Tibial nerve (tissue), 4 donors: Measurements from ENCODE around the gene ZNF71. TPM values are rescaled to one million over a fixed set of nuclear protein-coding genes. Genes with fewer than 3 reads are reported as not detected.
A peak's percentile ranks its signal among the peaks of the same experiment; 100 is the strongest.

Experiments
- DNase-seq, 2 donors: peaks; one replicate each; pipeline ENCODE4 v3.0.0-alpha.2; 2019; ENCODE audit warnings: low spot score in 2 of 2
- H3K27ac ChIP-seq, 4 donors: fragments of 200-600 bp; sonication (generic) in 3 of 4; one replicate each; pipeline ENCODE4 v1.5.1; 2017 to 2019; ENCODE audit warnings: mild to moderate bottlenecking in 1 of 4
- H3K27me3 ChIP-seq, 2 donors: fragments of 200-600 bp; sonication (generic) in 1 of 2; one replicate each; pipeline versions ENCODE4 v1.5.1 to v1.6.0; 2017 to 2019
- H3K36me3 ChIP-seq, 3 donors: fragments of 200-600 bp; sonication (generic); one replicate each; pipeline ENCODE4 v1.5.1; 2018 to 2019
- H3K4me1 ChIP-seq, 4 donors: fragments of 200-600 bp; sonication (generic) in 3 of 4; one replicate each; pipeline ENCODE4 v1.5.1; 2017 to 2019
- H3K4me3 ChIP-seq, 4 donors: fragments of 200-600 bp; sonication (generic) in 3 of 4; one replicate each; pipeline ENCODE4 v1.5.1; 2017 to 2019; ENCODE audit warnings: mild to moderate bottlenecking in 1 of 4, moderate library complexity in 1 of 4
- H3K9me3 ChIP-seq, 4 donors: fragments of 200-600 bp; sonication (generic) in 3 of 4; one replicate each; pipeline ENCODE4 v1.5.1; 2017 to 2019
- CTCF ChIP-seq, 5 experiments: fragments of 200-600 bp in 3 of 5; fragments of 450-650 bp in 2 of 5; sonication (generic) in 3 of 5; IDR thresholded peaks; one replicate each; pipeline ENCODE4 v1.5.1; 2016 to 2019; ENCODE audit warnings: antibody characterized with exemption in 5 of 5, mild to moderate bottlenecking in 3 of 5, moderate library complexity in 2 of 5
- EP300 ChIP-seq, 2 donors: sonication (generic); formaldehyde crosslinking; IDR thresholded peaks; one replicate each; pipeline ENCODE4 v1.6.1; 2017; ENCODE audit warnings: antibody characterized with exemption in 2 of 2, mild to moderate bottlenecking in 1 of 2
- POLR2A ChIP-seq, 2 donors: fragments of 450-650 bp; IDR thresholded peaks; one replicate each; pipeline ENCODE4 v1.6.1; 2017; ENCODE audit warnings: antibody characterized with exemption in 2 of 2, mild to moderate bottlenecking in 2 of 2, moderate library complexity in 2 of 2
- WGBS, 2 donors: methylation state at CpG; one replicate each; pipeline ENCODE4 v1.1.5; 2018; 5-methylcytosine and 5-hydroxymethylcytosine counted together
- total RNA-seq, 4 donors: library from RNA; depleted of rRNA; stranded (reverse); fragments of >200 nt; gene quantifications; one replicate each; pipeline ENCODE4 v1.1.0, GENCODE V29; 2016

Gene ZNF71
- total RNA-seq: 10 to 100 TPM in 3 of 4 donors, 1 to 10 TPM in 1; 9.0 to 13.2 (median 12.8) TPM

DNA sequence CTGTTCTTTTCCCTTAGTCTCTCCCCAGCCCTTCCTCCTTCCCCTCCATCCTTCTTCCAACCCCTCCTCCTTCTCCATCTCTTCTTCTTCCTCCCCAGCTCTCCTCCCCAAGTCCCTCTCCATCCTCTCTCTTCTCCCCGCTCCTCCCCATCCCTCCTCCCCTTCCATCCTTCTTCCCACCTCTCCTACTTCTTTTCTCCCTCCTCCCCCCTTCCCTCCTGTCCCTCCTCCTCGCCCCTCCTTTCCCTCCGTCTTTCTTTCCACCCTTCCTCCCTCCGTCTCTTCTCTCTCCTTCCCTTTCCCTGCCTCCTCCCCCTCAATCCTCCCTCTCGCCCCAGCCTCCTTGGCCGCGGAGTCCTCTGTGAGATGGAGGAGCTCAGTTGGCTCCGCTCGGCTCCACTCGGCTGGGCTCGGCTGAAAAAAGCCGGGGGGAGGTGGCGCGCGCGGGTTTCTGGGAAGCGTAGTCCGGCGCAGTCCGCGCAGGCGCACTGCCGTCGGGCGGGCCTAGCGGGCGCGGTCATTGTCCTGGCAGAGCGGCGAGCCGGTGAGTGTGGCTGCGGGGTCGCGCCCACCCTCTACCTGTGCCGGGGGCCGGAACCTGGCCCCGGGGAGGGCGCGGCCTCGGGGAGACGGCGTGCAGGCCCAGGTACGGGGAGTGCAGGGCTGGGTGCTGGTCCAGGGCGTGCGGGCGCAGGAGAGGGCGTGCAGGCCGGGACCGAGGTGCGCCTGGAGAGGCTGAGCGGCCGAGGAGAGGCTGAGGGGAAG, at the start of gene ZNF71:
ZNF71 (plus strand) TSS at position 520 of the 765 bp plus-strand sequence. CDS start 6,257 bp downstream, outside the sequence.
- peaks cover 0 to 39% (median 0%) of the 10 kb centered on the region in 4 donors for H3K9me3 ChIP-seq
- H3K4me1 ChIP-seq: peaks cover 0 to 14% (median 3%) of the 10 kb centered on the region in 4 donors
- peak in 1 of 2 donors; percentile 17 for TF ChIP-seq POLR2A (IDR thresholded peaks at IDR 0.05)
- no peak for TF ChIP-seq CTCF (IDR thresholded peaks at IDR 0.05)
- peak in 1 of 2 donors; percentile 54 for TF ChIP-seq EP300 (IDR thresholded peaks at IDR 0.05)
- peak within 1 kb of the TSS; percentile 65 to 97 (median 90) for H3K4me3 ChIP-seq
- peaks cover 0 to 27% (median 0%) of the 10 kb centered on the region in 3 donors for H3K36me3 ChIP-seq
- H3K27ac ChIP-seq: peak within 1 kb of the TSS; percentile 15 to 87 (median 78)
- no peaks in the 10 kb centered on the region for H3K27me3 ChIP-seq
- 0 to 1% methylated on average over 46 to 51 of the region's 52 CpGs for WGBS, 2 donors
- DNase-seq: peak; percentile 68 to 69

- peaks cover 12 to 98% (median 54%) of the 10 kb centered on the region in 4 donors for H3K9me3 ChIP-seq
- peaks cover 24 to 100% (median 27%) of the 10 kb centered on the region in 3 donors for H3K36me3 ChIP-seq
- no peaks in the 10 kb centered on the region for H3K27me3 ChIP-seq
- no peak overlapping the region for H3K27ac ChIP-seq
- 64 to 65% methylated on average over 6 of the region's 6 CpGs for WGBS, 2 donors
- H3K4me1 ChIP-seq: no peaks in the 10 kb centered on the region
- TF ChIP-seq EP300 (IDR thresholded peaks at IDR 0.05) (no peak), POLR2A (IDR thresholded peaks at IDR 0.05) (no peak), CTCF (IDR thresholded peaks at IDR 0.05) (no peak)
- H3K4me3 ChIP-seq: no peak overlapping the region
- DNase-seq: no peak
Observed at GRCh38 chr19:56547535-56547934, 47.6 kb upstream of the ZNF71 start.

GRCh38 chr19:56554272-56554869, 40.7 kb upstream of the ZNF71 start:
- Histone ChIP-seq H3K9me3 (peaks cover 24 to 100% (median 62%) of the 10 kb centered on the region in 4 donors), H3K4me1 (no peaks in the 10 kb centered on the region), H3K27me3 (no peaks in the 10 kb centered on the region), H3K4me3 (no peak overlapping the region), H3K27ac (no peak overlapping the region), H3K36me3 (peaks cover 29 to 98% (median 32%) of the 10 kb centered on the region in 3 donors)
- 80 to 88% methylated on average over 6 of the region's 6 CpGs for WGBS, 2 donors
- no peak for DNase-seq
- TF ChIP-seq EP300 (IDR thresholded peaks at IDR 0.05): no peak
- TF ChIP-seq POLR2A (IDR thresholded peaks at IDR 0.05): no peak
- no peak for TF ChIP-seq CTCF (IDR thresholded peaks at IDR 0.05)

- Histone ChIP-seq H3K27ac (no peak overlapping the region), H3K4me1 (peaks cover 0 to 8% (median 0%) of the 10 kb centered on the region in 4 donors), H3K4me3 (no peak overlapping the region), H3K27me3 (no peaks in the 10 kb centered on the region), H3K9me3 (peaks cover 0 to 85% (median 43%) of the 10 kb centered on the region in 4 donors), H3K36me3 (peaks cover 0 to 72% (median 0%) of the 10 kb centered on the region in 3 donors)
- TF ChIP-seq POLR2A (IDR thresholded peaks at IDR 0.05) (no peak), CTCF (IDR thresholded peaks at IDR 0.05) (no peak), EP300 (IDR thresholded peaks at IDR 0.05) (no peak)
- DNase-seq: no peak
- 96 to 97% methylated on average over 2 of the region's 2 CpGs for WGBS, 2 donors
Observed at GRCh38 chr19:56562766-56563165, 32.3 kb upstream of the ZNF71 start.

- H3K9me3 ChIP-seq: peaks cover 0 to 84% (median 37%) of the 10 kb centered on the region in 4 donors
- peak overlapping the region; percentile 75 to 96 (median 82) for H3K4me3 ChIP-seq
- peak overlapping the region; percentile 75 to 94 (median 86) for H3K27ac ChIP-seq
- H3K27me3 ChIP-seq: no peaks in the 10 kb centered on the region
- peaks cover 0 to 14% (median 0%) of the 10 kb centered on the region in 4 donors for H3K4me1 ChIP-seq
- H3K36me3 ChIP-seq: peaks cover 6 to 74% (median 18%) of the 10 kb centered on the region in 3 donors
- peak in 1 of 2 donors; percentile 33 for DNase-seq
- 1 to 2% methylated on average over 18 to 23 of the region's 23 CpGs for WGBS, 2 donors
- no peak for TF ChIP-seq POLR2A (IDR thresholded peaks at IDR 0.05)
- no peak for TF ChIP-seq EP300 (IDR thresholded peaks at IDR 0.05)
- TF ChIP-seq CTCF (IDR thresholded peaks at IDR 0.05): no peak
Observed at GRCh38 chr19:56566904-56567273, 28.2 kb upstream of the ZNF71 start.
